Measurements from ENCODE around the gene AIFM3.

DNA sequence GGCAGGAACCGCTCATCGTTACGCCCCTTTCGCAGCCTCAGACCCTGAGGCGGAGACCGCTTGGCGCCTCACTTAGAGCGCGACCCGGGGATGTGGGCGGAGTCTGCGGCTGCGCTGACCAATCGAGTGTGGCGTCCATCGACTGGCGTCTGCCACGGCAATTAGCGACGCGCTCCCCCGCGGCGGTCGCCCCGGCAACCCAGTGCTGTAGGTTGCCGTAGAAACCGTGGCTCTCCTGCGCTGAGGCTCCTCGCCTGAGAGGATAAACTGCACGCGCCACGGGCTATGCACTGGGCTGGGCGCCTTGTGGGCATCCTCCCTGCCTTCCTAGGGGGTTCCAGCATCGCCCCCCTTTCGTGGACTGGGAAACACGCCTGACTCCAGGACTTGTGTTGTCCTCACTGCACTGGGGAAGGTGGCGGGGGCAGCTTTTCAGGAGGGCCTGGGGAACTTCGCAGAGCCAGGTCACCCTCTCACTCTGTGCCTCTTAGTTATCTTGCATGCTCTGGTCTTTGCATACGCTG is 47.2 kb downstream of the AIFM3 start:
- TF ChIP-seq, protein P1, sequence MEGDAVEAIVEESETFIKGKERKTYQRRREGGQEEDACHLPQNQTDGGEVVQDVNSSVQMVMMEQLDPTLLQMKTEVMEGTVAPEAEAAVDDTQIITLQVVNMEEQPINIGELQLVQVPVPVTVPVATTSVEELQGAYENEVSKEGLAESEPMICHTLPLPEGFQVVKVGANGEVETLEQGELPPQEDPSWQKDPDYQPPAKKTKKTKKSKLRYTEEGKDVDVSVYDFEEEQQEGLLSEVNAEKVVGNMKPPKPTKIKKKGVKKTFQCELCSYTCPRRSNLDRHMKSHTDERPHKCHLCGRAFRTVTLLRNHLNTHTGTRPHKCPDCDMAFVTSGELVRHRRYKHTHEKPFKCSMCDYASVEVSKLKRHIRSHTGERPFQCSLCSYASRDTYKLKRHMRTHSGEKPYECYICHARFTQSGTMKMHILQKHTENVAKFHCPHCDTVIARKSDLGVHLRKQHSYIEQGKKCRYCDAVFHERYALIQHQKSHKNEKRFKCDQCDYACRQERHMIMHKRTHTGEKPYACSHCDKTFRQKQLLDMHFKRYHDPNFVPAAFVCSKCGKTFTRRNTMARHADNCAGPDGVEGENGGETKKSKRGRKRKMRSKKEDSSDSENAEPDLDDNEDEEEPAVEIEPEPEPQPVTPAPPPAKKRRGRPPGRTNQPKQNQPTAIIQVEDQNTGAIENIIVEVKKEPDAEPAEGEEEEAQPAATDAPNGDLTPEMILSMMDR (IDR thresholded peaks at IDR 0.05 in 2 of 3, conservative IDR thresholded peaks at IDR 0.05 in 1 of 3; ENCODE audit: borderline replicate concordance in 1 of 3, insufficient read depth in 1 of 3, low read depth in 2 of 3, low read length in 2 of 3) = no peak
- TF ChIP-seq EZH2phosphoT487 (IDR thresholded peaks at IDR 0.05; ENCODE audit: borderline replicate concordance) (no peak), ZNF274 (IDR thresholded peaks at IDR 0.05; ENCODE audit: low read depth, low read length) (no peak), POLR2A (IDR thresholded peaks at IDR 0.05; ENCODE audit: borderline replicate concordance, extremely low read depth, insufficient read depth, insufficient read length) (no peak), CEBPB (IDR thresholded peaks at IDR 0.05; ENCODE audit: low read depth) (no peak), EZH2 (IDR thresholded peaks at IDR 0.05) (no peak), EGR1 (IDR thresholded peaks at IDR 0.05; ENCODE audit: low read depth) (no peak), YY1 (IDR thresholded peaks at IDR 0.05; ENCODE audit: extremely low read depth, insufficient replicate concordance, low read depth, low read length) (no peak), POLR2AphosphoS5 (IDR thresholded peaks at IDR 0.05; ENCODE audit: low read depth, low read length) (0 out of 2 replicates have a peak, but pooled peaks have one; percentile 21), JUND (IDR thresholded peaks at IDR 0.05) (no peak)
- TF ChIP-seq, protein P2, sequence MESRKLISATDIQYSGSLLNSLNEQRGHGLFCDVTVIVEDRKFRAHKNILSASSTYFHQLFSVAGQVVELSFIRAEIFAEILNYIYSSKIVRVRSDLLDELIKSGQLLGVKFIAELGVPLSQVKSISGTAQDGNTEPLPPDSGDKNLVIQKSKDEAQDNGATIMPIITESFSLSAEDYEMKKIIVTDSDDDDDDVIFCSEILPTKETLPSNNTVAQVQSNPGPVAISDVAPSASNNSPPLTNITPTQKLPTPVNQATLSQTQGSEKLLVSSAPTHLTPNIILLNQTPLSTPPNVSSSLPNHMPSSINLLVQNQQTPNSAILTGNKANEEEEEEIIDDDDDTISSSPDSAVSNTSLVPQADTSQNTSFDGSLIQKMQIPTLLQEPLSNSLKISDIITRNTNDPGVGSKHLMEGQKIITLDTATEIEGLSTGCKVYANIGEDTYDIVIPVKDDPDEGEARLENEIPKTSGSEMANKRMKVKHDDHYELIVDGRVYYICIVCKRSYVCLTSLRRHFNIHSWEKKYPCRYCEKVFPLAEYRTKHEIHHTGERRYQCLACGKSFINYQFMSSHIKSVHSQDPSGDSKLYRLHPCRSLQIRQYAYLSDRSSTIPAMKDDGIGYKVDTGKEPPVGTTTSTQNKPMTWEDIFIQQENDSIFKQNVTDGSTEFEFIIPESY (IDR thresholded peaks at IDR 0.05; ENCODE audit: extremely low read depth, insufficient replicate concordance, low read length) = no peak
- TF ChIP-seq, protein P3, sequence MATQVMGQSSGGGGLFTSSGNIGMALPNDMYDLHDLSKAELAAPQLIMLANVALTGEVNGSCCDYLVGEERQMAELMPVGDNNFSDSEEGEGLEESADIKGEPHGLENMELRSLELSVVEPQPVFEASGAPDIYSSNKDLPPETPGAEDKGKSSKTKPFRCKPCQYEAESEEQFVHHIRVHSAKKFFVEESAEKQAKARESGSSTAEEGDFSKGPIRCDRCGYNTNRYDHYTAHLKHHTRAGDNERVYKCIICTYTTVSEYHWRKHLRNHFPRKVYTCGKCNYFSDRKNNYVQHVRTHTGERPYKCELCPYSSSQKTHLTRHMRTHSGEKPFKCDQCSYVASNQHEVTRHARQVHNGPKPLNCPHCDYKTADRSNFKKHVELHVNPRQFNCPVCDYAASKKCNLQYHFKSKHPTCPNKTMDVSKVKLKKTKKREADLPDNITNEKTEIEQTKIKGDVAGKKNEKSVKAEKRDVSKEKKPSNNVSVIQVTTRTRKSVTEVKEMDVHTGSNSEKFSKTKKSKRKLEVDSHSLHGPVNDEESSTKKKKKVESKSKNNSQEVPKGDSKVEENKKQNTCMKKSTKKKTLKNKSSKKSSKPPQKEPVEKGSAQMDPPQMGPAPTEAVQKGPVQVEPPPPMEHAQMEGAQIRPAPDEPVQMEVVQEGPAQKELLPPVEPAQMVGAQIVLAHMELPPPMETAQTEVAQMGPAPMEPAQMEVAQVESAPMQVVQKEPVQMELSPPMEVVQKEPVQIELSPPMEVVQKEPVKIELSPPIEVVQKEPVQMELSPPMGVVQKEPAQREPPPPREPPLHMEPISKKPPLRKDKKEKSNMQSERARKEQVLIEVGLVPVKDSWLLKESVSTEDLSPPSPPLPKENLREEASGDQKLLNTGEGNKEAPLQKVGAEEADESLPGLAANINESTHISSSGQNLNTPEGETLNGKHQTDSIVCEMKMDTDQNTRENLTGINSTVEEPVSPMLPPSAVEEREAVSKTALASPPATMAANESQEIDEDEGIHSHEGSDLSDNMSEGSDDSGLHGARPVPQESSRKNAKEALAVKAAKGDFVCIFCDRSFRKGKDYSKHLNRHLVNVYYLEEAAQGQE (IDR thresholded peaks at IDR 0.05; ENCODE audit: low read depth) = no peak
- TF ChIP-seq, protein P4, sequence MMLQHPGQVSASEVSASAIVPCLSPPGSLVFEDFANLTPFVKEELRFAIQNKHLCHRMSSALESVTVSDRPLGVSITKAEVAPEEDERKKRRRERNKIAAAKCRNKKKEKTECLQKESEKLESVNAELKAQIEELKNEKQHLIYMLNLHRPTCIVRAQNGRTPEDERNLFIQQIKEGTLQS (IDR thresholded peaks at IDR 0.05) = no peak
